ENCODE data around the gene INTS3.

Gene INTS3

DNA sequence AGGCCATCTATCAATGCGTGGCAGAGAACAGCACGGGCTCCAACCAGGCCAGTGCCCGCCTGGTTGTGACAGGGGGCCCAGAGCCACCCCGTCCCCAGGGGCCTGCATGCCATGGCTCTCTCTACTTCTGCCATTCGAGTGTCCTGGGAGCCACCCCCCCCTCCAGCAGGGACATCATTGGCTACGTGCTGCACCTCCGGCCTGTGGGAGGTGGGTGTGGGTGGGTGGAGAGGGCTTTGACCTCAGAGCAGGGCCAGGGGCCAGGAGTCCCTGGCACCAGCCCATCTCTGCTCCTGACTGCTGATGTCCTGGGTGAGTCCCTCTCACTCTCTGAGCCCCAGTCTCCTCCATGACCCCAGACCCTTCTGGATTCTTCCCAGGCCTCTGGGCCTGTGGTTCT, 72.7 kb downstream of the INTS3 start:
- TF ChIP-seq CTCF (IDR thresholded peaks at IDR 0.05; ENCODE audit: borderline replicate concordance, insufficient read depth, low read depth, low read length) = no peak

DNA sequence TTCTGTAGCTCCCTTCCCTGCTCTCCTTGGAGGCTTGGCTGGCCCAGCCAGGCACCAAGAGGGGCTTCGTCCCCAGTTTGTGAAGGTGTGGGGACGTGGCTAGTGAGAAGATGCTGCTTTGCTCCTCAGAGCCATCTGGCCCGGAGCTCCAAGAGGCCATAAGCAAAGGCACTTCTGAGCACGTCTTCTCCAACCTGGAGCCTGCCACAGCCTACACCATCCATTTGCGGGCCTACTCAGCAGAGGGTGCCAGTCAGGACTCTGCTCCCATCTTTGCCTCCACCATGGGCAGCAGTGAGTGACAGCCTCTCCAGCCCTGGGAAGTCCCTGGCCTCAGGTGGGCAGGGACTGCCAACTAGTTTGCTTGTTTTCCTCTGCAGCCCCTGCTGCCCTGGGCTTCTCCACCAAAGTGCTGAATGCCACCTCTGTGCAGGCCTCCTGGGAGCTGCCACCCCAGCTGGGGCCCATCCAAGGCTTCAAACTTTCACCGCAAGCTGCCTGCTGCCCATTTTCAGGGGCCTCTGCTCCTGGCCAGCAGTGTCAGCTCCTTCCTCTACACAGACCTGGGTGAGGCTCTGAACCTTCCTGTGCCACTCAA, 73.3 kb downstream of the INTS3 start:
- no peak overlapping the region for H3K4me3 ChIP-seq (ENCODE audit: low read depth, low read length)

More for the DNA sequence above, 72.7 kb downstream of the INTS3 start:
- H3K4me3 ChIP-seq (ENCODE audit: low read depth, low read length) = no peak overlapping the region

GRCh38 chr1:153801786-153802697, 74.2 kb downstream of the INTS3 start:
- H3K4me3 ChIP-seq (ENCODE audit: low read depth, low read length) = no peak overlapping the region
- TF ChIP-seq CTCF (IDR thresholded peaks at IDR 0.05; ENCODE audit: borderline replicate concordance, insufficient read depth, low read depth, low read length) = no peak

More for the DNA sequence above, 73.3 kb downstream of the INTS3 start:
- no peak for TF ChIP-seq CTCF (IDR thresholded peaks at IDR 0.05; ENCODE audit: borderline replicate concordance, insufficient read depth, low read depth, low read length)

- no peak overlapping the region for H3K4me3 ChIP-seq (ENCODE audit: low read depth, low read length)
- TF ChIP-seq CTCF (IDR thresholded peaks at IDR 0.05; ENCODE audit: borderline replicate concordance, insufficient read depth, low read depth, low read length) = no peak
Observed at GRCh38 chr1:153803470-153804056, 75.7 kb downstream of the INTS3 start.

DNA sequence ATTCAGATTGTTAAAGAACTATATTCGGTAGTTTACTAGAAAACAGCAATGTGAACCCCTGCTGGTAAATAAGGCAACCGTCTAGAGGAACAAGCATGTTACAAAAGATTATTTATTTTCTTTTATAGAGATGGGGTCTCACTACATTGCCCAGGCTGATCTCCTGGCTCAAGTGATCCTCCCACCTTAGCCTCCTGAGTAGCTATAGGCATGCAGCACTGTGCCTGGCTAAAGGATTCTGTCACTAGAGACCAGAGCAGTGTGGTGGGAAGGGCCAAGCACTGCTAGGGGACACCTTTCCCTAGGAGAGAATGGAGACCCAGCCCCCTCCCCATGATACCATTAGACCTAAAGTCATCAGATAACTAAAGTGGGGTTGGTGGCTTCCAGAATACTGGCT, 76.3 kb downstream of the INTS3 start:
- no peak overlapping the region for H3K4me3 ChIP-seq (ENCODE audit: low read depth, low read length)
- no peak for TF ChIP-seq CTCF (IDR thresholded peaks at IDR 0.05; ENCODE audit: borderline replicate concordance, insufficient read depth, low read depth, low read length)

DNA sequence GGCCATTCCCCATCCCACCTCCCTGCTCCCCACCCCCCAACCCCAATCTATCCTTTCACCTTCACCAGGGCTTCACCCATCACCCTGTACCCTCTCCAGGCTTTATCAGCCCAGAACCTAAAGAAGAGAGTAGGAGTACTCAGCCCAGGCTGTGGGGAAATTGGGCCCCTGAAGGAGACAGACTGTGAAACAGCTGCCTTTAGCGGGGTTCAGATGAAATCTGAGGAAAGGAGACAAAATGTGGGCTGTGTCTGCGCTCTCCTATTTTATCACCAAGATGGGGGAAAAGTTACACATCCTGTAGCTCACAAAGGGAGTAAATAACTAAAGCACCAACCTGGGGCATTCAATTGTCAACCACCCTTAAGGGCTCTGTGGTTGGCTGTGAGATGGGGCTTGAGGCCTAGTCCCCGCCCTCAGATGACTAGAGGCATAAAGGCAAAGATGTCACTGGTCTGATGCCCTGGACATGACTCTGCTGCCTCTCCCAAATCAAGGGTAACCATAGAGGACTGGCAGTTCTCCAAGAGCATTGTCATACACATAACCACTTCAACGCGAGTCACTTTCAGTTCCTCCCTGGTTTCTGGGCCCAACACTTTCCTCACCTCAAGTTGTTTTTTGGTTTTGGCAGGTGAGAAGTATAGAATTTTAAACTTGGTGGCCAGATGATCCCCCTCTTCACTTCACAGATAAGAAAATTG, 77.3 kb downstream of the INTS3 start:
- H3K4me3 ChIP-seq (ENCODE audit: low read depth, low read length) = no peak overlapping the region
- TF ChIP-seq CTCF (IDR thresholded peaks at IDR 0.05; ENCODE audit: borderline replicate concordance, insufficient read depth, low read depth, low read length) = no peak

Data from GM12875 (cell line).